WTC11 (cell line): ENCODE results near the gene ABCD2. TPM values are rescaled to one million over a fixed set of nuclear protein-coding genes. Genes with fewer than 3 reads are reported as not detected.

Experiments used
- ATAC-seq: fragments of 200-7000 bp; cut with Tn5 transposase; 2 replicates; pipeline ENCODE4 v1.10.0; 2021; ENCODE audit warnings: mild to moderate bottlenecking, moderate library complexity
- CTCF ChIA-PET: fragments of 300-600 bp; sonication (Branson Sonifier 250); formaldehyde crosslinking; loops from one replicate; lab custom pipeline; 2021; ENCODE audit warnings: antibody characterized with exemption; lab: Charles Lee
- POLR2A ChIA-PET: fragments of 350-600 bp; sonication (Branson Sonifier 250); formaldehyde crosslinking; loops from one replicate; lab custom pipeline; 2021; ENCODE audit warnings: antibody characterized with exemption; lab: Charles Lee
- DNase-seq: peaks from one replicate; pipeline ENCODE4 v3.0.0; 2021; ENCODE audit warnings: low spot score
- H3K27ac Mint-ChIP-seq: 2 replicates; pipeline ENCODE4 v1.8.0; 2021; ENCODE audit warnings: mixed read lengths
- H3K27me3 Mint-ChIP-seq: 2 replicates; pipeline ENCODE4 v1.8.0; 2021; ENCODE audit warnings: low read depth, mild to moderate bottlenecking, moderate library complexity, mixed read lengths
- H3K36me3 Mint-ChIP-seq: 2 replicates; pipeline ENCODE4 v1.8.0; 2021; ENCODE audit warnings: mixed read lengths
- H3K4me1 Mint-ChIP-seq: 2 replicates; pipeline ENCODE4 v1.8.0; 2022; ENCODE audit warnings: mixed read lengths
- H3K4me3 Mint-ChIP-seq: 2 replicates; pipeline ENCODE4 v1.8.0; 2021; ENCODE audit warnings: mild to moderate bottlenecking, moderate library complexity, mixed read lengths
- H3K9me3 Mint-ChIP-seq: 2 replicates; pipeline ENCODE4 v1.8.0; 2021; ENCODE audit warnings: mixed read lengths
- ATF6 ChIP-seq: sonication (generic); formaldehyde crosslinking; IDR thresholded peaks from 2 replicates; pipeline ENCODE4 v1.8.1; 2023; ENCODE audit warnings: mild to moderate bottlenecking, missing genetic modification reagents
- CDX4 ChIP-seq: fragments of 250-450 bp; sonication (Bioruptor Pico); IDR thresholded peaks from 2 replicates; pipeline ENCODE4 v1.9.0; 2021; ENCODE audit warnings: moderate library complexity, mild to moderate bottlenecking, inconsistent platforms, borderline replicate concordance
- CREM ChIP-seq: sonication (generic); formaldehyde crosslinking; IDR thresholded peaks from 2 replicates; pipeline ENCODE4 v1.8.1; 2022; ENCODE audit warnings: mild to moderate bottlenecking, missing genetic modification reagents, moderate library complexity
- E2F4 ChIP-seq: sonication (generic); formaldehyde crosslinking; IDR thresholded peaks from 2 replicates; pipeline ENCODE4 v1.8.1; 2022; ENCODE audit warnings: low read depth, mild to moderate bottlenecking, moderate library complexity, missing genetic modification reagents, borderline replicate concordance
- E2F5 ChIP-seq: sonication (generic); formaldehyde crosslinking; IDR thresholded peaks from 2 replicates; pipeline ENCODE4 v1.8.1; 2022; ENCODE audit warnings: mild to moderate bottlenecking, moderate library complexity, missing genetic modification reagents
- ELF4 ChIP-seq: sonication (generic); formaldehyde crosslinking; IDR thresholded peaks from 2 replicates; pipeline ENCODE4 v1.8.1; 2022; ENCODE audit warnings: low read depth, mild to moderate bottlenecking, moderate library complexity, missing genetic modification reagents
- ETV6 ChIP-seq: sonication (generic); formaldehyde crosslinking; IDR thresholded peaks from 2 replicates; pipeline ENCODE4 v1.8.1; 2022; ENCODE audit warnings: mild to moderate bottlenecking, missing genetic modification reagents
- FOXP1 ChIP-seq: sonication (generic); formaldehyde crosslinking; IDR thresholded peaks from 2 replicates; pipeline ENCODE4 v1.8.0; 2022; ENCODE audit warnings: missing genetic modification reagents, mild to moderate bottlenecking, moderate library complexity, borderline replicate concordance
- MLX ChIP-seq: sonication (generic); formaldehyde crosslinking; IDR thresholded peaks from 2 replicates; pipeline ENCODE4 v1.8.1; 2023; ENCODE audit warnings: mild to moderate bottlenecking, missing genetic modification reagents, moderate library complexity
- MYBL2 ChIP-seq: sonication (generic); formaldehyde crosslinking; IDR thresholded peaks from 2 replicates; pipeline ENCODE4 v1.8.1; 2023; ENCODE audit warnings: mild to moderate bottlenecking, moderate library complexity, missing genetic modification reagents
- NFATC4 ChIP-seq: fragments of 250-450 bp; sonication (Bioruptor Pico); IDR thresholded peaks from 2 replicates; pipeline ENCODE4 v1.9.0; 2021; ENCODE audit warnings: mild to moderate bottlenecking
- OVOL2 ChIP-seq: fragments of 250-450 bp; sonication (Bioruptor Pico); IDR thresholded peaks from 2 replicates; pipeline ENCODE4 v1.9.0; 2021; ENCODE audit warnings: mild to moderate bottlenecking, borderline replicate concordance
- SP1 ChIP-seq: sonication (generic); formaldehyde crosslinking; conservative IDR thresholded peaks from 2 replicates; pipeline ENCODE4 v1.8.1; 2022; ENCODE audit warnings: missing genetic modification reagents
- TEAD1 ChIP-seq: sonication (generic); formaldehyde crosslinking; IDR thresholded peaks from 2 replicates; pipeline ENCODE4 v1.8.0; 2022; ENCODE audit warnings: mild to moderate bottlenecking, missing genetic modification reagents
- ZNF121 ChIP-seq: sonication (generic); formaldehyde crosslinking; IDR thresholded peaks from 2 replicates; pipeline ENCODE4 v1.8.0; 2023; ENCODE audit warnings: missing genetic modification reagents
- ZNF219 ChIP-seq: sonication (generic); formaldehyde crosslinking; IDR thresholded peaks from 2 replicates; pipeline ENCODE4 v1.8.0; 2023; ENCODE audit warnings: missing genetic modification reagents, mild to moderate bottlenecking, borderline replicate concordance
- ZNF281 ChIP-seq: sonication (generic); formaldehyde crosslinking; IDR thresholded peaks from 2 replicates; pipeline ENCODE4 v1.8.0; 2023; ENCODE audit warnings: mild to moderate bottlenecking, missing genetic modification reagents
- ZNF416 ChIP-seq: fragments of 250-450 bp; sonication (Bioruptor Pico); IDR thresholded peaks from 2 replicates; pipeline ENCODE4 v1.9.0; 2021; ENCODE audit warnings: mild to moderate bottlenecking, inconsistent platforms
- ZNF423 ChIP-seq: fragments of 250-450 bp; sonication (Bioruptor Pico); IDR thresholded peaks from 2 replicates; pipeline ENCODE4 v2.1.2; 2022; ENCODE audit warnings: mild to moderate bottlenecking, moderate library complexity
- ZNF671 ChIP-seq: fragments of 250-450 bp; sonication (Bioruptor Pico); IDR thresholded peaks from 2 replicates; pipeline ENCODE4 v1.8.0; 2021; ENCODE audit warnings: mild to moderate bottlenecking
- ZSCAN18 ChIP-seq: fragments of 250-450 bp; sonication (Bioruptor Pico); IDR thresholded peaks from 2 replicates; pipeline ENCODE4 v2.1.2; 2022; ENCODE audit warnings: mild to moderate bottlenecking, moderate library complexity
- total RNA-seq: library from RNA; stranded (reverse); gene quantifications from 3 replicates; pipeline ENCODE4 v1.2.3, GENCODE V29; 2021

ABCD2 gene
- total RNA-seq, 1 experiment from 2014 or later, result not detected

- no peak for TF ChIP-seq ZNF219
- no peak for TF ChIP-seq OVOL2
- TF ChIP-seq ATF6 (CRISPR knock-in tag), result no peak
- no peak for TF ChIP-seq CREM
- no peak for TF ChIP-seq TEAD1 (CRISPR knock-in tag)
These were observed 7.4 kb downstream of the ABCD2 start (continued) for GRCh38 chr12:39612250-39612649.

- ATAC-seq, result no peak
- Mint-ChIP-seq H3K4me3 (no peak overlapping the region), H3K27ac (no peak overlapping the region), H3K36me3 (no peaks in the 10 kb centered on the region), H3K4me1 (no peaks in the 10 kb centered on the region), H3K9me3 (no peaks in the 10 kb centered on the region), H3K27me3 (no peaks in the 10 kb centered on the region)
- ChIA-PET CTCF (no interaction called here), POLR2A (no interaction called here)
- DNase-seq, result no peak
- no peak for TF ChIP-seq ZNF423 (CRISPR knock-in tag)
- no peak for TF ChIP-seq FOXP1 (CRISPR knock-in tag)
- TF ChIP-seq ZSCAN18, result no peak
- no peak for TF ChIP-seq E2F4 (CRISPR knock-in tag)
- no peak for TF ChIP-seq ZNF416
- no peak for TF ChIP-seq ZNF121 (CRISPR knock-in tag)
- TF ChIP-seq ZNF281 (CRISPR knock-in tag), result no peak
- no peak for TF ChIP-seq CDX4 (CRISPR knock-in tag)
- TF ChIP-seq ETV6 (CRISPR knock-in tag), result no peak
- no peak for TF ChIP-seq NFATC4 (CRISPR knock-in tag)
- TF ChIP-seq MLX (CRISPR knock-in tag), result no peak
- no peak for TF ChIP-seq SP1 (CRISPR knock-in tag)
- TF ChIP-seq ZNF671 (CRISPR knock-in tag), result no peak
- no peak for TF ChIP-seq E2F5
- TF ChIP-seq MYBL2 (CRISPR knock-in tag), result no peak
- TF ChIP-seq ELF4 (CRISPR knock-in tag), result no peak
These were observed 7.8 kb downstream of the ABCD2 start for GRCh38 chr12:39611818-39612217.
